ENCODE measurements around the gene CRYGD.
"Not testable (repeated sequence)": the region's sequence is repeated elsewhere in the genome, so short reads cannot be mapped to it uniquely, and the experiment has no call there.

CRYGD gene

GRCh38 chr2:208129744-208130711 lies 5.7 kb upstream of the CRYGD start, which contains the start of gene CRYGC:
CRYGC (minus strand) TSS chr2:208129828; CDS start chr2:208129792, 36 bp downstream.
- no peak for DNase-seq

DNA sequence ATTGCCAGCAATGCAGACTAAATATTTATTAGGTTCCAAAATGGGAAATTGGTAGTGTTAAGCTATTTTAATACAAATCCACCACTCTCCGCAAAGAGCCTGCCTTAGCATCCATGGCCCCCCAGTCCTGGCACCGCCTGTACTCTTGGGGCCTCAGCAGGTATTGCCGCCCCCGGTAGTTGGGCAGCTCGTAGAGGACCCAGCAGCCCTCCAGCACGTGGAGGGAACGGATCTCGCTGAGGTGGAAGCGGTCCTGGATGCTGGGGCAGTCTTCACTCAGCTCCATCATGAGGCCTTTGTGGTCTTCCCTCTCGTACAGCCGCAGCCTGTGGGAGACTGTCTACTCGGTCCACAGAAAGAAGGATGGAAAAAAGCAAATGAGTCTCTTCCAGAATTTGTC lies 3.8 kb upstream of the CRYGD start:
- DNase-seq, result no peak

DNA sequence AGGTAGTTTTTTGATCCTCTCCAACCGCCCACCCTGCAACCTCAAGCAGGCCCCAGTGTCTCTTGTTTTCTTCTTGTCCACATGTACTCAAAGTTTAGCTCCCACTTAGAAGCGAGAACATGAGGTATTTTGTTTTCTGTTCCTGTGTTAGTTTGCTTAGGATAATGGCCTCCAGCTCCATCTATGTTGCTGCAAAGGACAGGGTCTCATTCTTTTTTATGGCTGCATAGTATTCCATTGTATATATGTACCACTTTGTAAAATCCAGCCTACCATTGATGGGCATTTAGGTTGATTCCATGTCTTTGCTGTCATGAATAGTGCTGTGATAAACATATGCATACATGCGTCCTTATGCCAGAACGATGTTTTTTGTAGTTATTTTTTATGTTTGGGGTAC lies 2.8 kb upstream of the CRYGD start:
- no peak for DNase-seq

GRCh38 chr2:208125251-208125650 lies 927 bp upstream of the CRYGD start:
- peak; percentile 24 for DNase-seq

DNA sequence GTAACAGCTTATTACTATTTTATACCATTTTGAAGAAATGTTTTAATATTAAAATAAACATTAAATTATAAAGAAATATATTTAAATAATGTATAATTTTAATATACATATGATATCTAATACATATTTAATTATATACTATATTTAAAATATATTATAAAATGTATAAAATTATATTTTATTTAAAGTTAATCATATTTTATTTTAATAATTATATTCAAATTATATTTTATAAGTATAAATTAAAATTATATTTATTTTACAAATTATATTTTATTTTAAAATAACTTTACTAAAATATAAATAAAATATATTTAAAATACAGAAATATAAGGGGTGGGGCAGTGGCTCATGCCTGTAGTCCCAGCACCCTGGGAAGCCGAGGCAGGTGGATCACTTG lies 2.1 kb downstream of the CRYGD start:
- DNase-seq, result no peak

GRCh38 chr2:208118918-208119317 lies 5.4 kb downstream of the CRYGD start:
- DNase-seq, result no peak

DNA sequence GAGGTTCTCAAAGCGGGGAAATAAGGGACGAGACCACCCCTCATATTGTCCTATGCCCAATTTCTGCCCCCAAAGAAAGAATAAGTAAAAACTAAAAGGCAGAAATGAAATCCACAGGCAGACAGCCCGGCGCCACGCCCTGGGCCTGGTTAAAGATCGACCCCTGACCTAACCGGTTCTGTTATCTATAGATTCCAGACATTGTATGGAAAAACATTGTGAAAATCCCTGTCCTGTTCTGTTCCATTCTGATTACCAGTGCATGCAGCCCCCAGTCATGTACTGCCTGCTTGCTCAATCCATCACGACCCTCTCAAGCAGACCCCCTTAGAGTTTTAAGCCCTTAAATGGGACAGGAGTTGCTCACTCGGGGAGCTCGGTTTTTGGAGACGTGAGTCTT lies 6.9 kb downstream of the CRYGD start:
- DNase-seq, result not testable (repeated sequence)

- DNase-seq, result no peak
These were observed 11.4 kb downstream of the CRYGD start for GRCh38 chr2:208112969-208113368.

GRCh38 chr2:208112273-208112745 lies 12.0 kb downstream of the CRYGD start:
- not testable (repeated sequence) for DNase-seq

DNA sequence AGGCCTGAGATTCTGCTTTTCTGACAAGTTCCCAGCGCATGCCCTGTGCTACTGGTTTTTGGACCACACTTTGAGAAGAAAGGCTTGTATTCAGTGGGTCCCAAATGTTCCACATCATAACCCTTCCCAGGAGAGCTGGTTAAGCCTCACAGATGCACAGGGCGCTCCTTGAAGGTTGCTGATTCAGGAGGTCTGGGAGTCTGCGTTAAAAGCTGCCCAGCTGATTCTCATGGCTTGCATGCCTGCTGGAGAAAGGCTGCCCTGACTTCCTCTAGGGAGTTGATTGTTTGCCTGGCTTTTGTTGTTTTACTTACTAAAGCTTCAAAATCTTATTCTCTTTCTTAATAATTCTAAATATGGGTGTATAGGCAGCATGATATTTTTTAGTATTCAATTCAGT lies 20.7 kb downstream of the CRYGD start:
- DNase-seq, result no peak

DNA sequence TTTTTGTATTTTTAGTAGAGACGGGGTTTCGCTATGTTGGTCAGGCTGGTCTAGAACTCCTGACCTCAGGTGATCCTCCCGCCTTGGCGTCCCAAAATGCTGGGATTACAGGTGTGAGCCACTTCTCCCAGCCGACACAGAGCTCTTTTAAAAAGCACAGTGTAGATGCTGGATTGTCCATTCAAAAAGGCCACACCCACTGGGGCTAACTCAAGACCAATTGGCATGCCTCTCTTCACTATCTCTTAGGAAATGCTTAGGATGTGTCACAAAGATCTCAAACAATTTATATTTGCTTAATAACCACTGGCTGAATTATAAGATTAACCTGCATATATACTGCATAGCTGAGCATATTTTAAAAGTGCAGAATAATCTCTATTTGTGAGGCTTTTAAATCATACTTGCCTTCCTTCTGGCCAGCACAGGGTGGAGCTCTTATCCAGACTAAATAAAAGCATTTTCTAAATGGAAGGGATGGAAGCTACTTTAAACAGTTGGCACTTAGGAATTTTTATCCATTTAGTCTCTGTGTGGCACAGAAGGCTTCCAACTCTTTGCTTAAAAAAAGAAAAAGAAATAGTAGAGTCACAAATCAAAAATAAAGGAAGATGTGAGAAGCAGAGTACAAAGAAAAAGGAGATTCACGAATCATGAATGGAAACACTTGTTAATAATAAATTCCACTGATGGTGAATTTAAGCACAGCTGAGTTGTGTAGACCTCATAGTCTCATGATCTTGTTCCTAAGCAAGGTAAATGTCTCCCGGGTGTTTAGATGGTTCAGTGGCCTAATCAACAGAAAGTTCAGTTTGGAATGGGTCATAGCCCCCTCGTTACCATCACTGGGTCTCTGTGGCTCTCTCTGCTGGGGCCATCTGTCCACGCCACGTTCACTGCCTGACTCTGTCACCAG lies 22.4 kb downstream of the CRYGD start:
- DNase-seq, result peak; percentile 87

DNA sequence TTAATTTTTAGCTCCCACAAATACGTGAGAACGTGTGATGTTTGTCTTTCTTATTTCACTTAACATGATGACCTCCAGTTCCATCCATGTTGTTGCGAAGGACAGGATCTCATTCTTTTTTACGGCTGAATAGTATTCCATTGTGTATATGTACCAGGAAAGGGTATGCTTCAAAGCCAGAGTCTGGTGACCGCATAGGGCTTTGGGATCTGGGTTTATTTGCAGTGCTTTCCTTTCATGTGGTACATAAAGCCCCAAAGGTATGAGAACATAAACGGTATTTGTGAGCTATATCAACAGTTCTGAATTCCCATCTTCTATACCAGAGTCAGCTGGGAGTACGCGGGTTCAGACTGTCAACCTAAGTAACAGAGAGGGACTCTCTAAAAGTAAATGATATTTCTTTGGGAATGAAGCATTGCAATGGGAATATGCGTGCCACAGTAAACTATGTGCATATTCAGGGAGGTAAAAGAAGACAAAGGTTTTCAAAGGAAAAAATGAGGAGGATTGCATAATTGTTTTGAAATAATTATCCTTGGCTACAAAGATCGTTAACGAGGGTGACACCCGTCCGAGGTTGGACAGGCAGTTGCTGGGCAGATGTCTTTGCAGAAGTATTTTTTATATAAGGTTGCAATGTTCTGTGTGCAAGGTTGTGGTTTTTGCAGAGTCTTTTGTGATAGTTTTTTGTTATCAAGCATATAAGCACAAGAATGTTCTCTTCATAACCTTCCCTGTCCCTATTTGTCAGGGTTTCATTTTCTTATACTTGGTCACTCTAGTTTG lies 24.4 kb downstream of the CRYGD start:
- no peak for DNase-seq

DNA sequence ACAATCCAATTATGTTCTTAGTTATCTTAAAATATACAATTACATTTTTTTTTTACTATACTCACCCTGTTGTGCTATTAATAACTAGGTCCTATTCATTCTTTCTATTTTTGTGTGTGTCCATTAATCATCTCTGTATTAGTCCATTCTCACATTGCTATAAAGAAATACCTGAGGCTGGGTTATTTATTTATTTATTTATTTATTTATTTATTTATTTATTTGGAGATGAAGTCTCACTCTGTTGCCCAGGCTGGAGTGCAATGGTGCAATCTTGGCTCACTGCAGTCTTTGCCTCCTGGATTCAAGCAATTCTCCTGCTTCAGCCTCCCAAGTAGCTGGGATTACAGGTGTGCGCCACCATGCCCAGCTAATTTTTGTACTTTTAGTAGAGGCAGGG lies 25.6 kb downstream of the CRYGD start:
- not testable (repeated sequence) for DNase-seq

DNA sequence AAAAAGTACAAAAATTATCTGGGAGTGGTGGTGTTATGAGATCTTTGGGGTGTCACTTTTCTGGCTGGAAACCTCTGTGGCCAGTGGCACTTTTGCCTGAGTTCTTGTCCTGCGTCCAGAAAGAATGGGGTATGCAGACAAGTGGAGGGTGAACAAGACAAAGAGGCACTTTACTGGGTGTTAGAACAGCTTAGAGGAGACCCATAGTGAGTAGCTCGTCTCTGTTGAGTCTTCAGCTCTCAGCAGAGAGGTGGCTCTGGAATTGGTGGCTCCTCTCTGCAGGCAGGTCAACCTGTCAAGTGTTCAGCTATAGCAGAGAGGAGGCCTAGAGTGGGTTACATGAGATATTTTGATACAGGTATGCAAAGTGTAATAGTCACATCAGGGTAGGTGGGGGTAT lies 26.1 kb downstream of the CRYGD start:
- no peak for DNase-seq

- no peak for DNase-seq
These were observed 26.5 kb downstream of the CRYGD start for GRCh38 chr2:208097801-208098200.

DNA sequence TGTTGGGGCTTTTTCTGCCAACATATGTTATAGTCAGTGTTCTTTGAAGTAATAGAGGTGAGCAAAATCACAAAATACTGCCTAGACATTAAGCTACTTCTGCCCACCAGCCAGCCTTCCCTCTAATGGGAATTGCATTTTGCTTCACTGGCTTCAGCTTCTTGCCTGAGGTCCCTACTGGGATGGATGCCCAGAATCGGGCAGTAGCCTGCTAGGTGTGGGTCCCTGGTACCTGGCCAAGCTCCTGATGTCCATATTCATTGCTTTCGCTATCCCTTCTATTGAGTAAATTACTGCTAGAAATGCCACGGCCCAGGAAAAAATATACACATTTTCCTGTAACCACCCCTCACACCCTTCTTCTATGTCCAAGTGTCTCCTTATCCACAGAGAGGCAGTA lies 27.0 kb downstream of the CRYGD start:
- no peak for DNase-seq

DNA sequence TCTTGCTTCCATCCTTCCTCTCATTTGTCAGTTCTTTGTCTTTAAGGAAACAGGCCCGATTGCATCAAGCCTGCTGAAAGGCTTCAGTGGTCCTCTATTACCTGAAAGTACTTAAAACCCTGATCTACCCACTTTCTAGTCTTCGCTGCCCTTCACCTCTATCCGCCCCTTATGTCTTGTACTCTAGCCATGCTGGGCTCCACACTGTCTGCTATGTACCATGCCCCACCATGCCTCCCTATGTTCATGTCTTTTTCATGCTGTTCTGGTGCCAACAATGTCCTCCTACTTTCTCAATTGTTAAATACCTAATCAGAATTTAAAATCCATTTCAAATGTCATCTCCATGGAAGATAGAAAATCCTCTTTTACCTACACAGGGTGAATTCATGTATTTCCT lies 28.2 kb downstream of the CRYGD start:
- DNase-seq, result no peak

DNA sequence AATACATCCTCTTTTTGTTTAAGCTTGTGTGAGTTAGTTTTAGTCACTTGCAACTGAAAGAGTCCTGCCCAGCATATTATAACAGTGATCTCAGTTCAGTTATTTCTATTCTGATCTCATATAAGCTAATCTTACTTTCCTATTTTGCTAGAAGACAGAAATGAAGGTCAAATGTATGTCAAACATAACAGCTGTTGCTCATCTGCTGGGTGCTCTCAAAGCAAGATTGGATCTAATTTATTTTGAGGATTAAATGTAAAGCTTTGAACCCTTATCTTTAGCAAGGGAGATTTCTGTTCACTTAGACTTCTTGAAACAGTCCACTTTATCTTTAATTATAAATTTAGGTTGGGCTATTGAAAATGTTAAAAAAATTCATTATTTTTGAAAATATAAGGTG lies 31.2 kb downstream of the CRYGD start:
- DNase-seq, result no peak

GRCh38 chr2:208092093-208092832 lies 32.1 kb downstream of the CRYGD start:
- no peak for DNase-seq

DNA sequence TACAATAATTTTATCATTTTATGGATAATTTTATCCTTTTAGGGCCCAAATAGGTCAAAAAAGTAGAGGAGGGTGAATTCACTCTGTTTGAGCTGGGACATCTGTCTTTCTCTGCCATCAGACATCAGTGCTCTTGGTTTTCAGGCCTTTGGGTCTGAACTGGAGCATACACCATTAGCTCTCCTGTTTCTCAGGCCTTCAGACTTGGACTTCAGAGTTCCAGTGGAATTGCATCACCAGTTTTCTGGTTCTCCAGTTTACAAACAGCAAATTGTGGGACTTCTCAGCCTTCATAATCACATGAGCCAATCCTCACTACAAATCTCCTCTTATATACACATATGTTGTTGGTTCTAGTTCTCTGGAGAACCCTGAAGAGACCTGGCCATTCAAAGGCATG lies 33.9 kb downstream of the CRYGD start:
- no peak for DNase-seq

DNA sequence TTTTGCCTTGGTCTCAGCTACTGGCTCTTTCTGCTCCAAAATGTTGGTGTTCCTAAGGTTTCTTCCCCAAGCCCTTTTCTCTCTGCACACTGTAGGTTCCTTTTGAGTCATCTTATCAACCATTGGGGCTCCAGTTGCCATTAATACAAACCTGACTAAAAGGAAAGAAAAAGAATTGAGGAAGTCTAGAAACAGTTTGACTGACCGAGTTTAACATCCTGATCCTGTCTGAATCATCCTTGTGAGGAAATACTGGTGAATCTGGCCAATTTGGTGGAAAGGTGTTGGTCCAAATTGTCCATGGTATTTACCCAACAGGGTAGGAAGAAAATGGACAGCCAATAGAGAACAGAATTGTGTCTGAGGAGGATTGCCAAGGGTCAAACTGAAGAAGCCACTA lies 38.3 kb downstream of the CRYGD start:
- no peak for DNase-seq

GRCh38 chr2:208083807-208084206 lies 40.5 kb downstream of the CRYGD start:
- DNase-seq, result no peak
